Effector memory CD4-positive, alpha-beta T cell (primary cell): ENCODE results near the gene PKDCC.

Source experiments
- DNase-seq, 3 donors: peaks; one replicate each; pipeline ENCODE4 v3.0.0-alpha.2; 2020
- H3K27ac ChIP-seq: 2 replicates; pipeline ENCODE4 v1.7.0; 2013; ENCODE audit warnings: mild to moderate bottlenecking, low read length, moderate library complexity; ENCODE audit not compliant: insufficient read depth, poor library complexity, severe bottlenecking
- H3K27me3 ChIP-seq: replicated peaks from 2 replicates; pipeline ENCODE4 v1.7.0; 2013; ENCODE audit warnings: mild to moderate bottlenecking, low read length; ENCODE audit not compliant: insufficient read depth, control insufficient read depth, poor library complexity, severe bottlenecking
- H3K36me3 ChIP-seq: 2 replicates; pipeline ENCODE4 v1.7.0; 2013; ENCODE audit warnings: mild to moderate bottlenecking, low read length, moderate library complexity; ENCODE audit not compliant: control insufficient read depth, insufficient read depth
- H3K4me1 ChIP-seq: 2 replicates; pipeline ENCODE4 v1.7.0; 2013; ENCODE audit warnings: low read length, mild to moderate bottlenecking; ENCODE audit not compliant: control insufficient read depth, insufficient read depth, poor library complexity, severe bottlenecking
- H3K4me3 ChIP-seq: 2 replicates; pipeline ENCODE4 v1.7.0; 2013; ENCODE audit warnings: low read length, low read depth, mild to moderate bottlenecking; ENCODE audit not compliant: insufficient read depth, poor library complexity, severe bottlenecking
- H3K9me3 ChIP-seq: 2 replicates; pipeline ENCODE4 v1.7.0; 2013; ENCODE audit warnings: mild to moderate bottlenecking, low read length, moderate library complexity; ENCODE audit not compliant: control insufficient read depth

Gene PKDCC

DNA sequence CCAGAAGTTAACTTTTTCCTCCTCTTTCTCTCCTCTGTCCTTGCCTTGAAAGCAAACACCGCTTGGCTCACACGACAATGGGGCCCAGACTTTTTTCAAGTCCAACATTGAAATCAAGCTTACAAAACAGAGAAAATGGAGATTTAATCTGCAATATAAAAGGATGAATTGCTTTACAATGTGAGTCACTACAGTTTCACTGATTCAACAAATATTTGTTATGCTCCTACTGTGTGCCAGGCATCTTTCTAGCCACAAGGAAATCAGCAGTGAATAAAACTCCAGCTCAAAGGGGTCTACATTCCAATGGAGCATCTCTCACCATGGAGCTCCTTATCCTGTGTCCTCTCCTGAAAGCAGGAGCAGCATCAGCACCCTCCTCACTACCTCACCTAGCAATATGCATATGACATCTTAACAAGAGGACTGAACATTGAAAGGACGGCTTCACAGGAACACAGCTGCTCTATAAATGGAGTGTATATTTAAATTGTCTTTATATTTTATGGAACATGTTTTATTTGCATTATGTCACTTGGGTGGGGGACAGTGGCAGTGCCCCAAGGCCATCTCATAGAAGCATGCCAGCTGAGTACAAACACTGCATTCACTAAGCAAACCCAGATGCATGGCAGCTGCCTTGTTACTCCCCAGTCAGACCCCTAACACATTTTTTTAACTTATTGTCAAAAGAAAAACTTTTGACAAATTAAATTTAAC, 39.5 kb downstream of the PKDCC start:
- Histone ChIP-seq H3K36me3 (no peaks in the 10 kb centered on the region), H3K4me1 (no peaks in the 10 kb centered on the region), H3K4me3 (no peak overlapping the region), H3K27me3 (no peaks in the 10 kb centered on the region), H3K27ac (no peak overlapping the region), H3K9me3 (no peaks in the 10 kb centered on the region)
- DNase-seq, result no peak

DNA sequence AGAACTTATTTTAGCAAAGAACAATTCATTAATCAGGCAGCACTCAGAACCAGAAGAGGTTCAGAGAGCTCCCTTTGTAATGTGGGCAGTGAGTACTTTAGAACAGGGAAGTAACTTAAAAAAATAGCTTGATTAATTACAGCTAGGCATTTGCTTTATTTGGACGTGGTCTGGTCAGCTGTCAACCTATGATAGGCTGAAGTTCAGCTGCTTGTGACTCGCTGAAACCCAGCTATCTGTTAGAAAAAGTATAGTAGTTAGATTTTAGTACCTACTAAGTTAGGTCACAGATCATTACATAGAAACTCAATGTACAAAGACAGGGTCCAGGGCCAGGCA, 40.0 kb downstream of the PKDCC start:
- Histone ChIP-seq H3K36me3 (no peaks in the 10 kb centered on the region), H3K27me3 (no peaks in the 10 kb centered on the region), H3K9me3 (no peaks in the 10 kb centered on the region), H3K4me3 (no peak overlapping the region), H3K27ac (no peak overlapping the region), H3K4me1 (no peaks in the 10 kb centered on the region)
- DNase-seq, result no peak

GRCh38 chr2:42089340-42089925, 41.6 kb downstream of the PKDCC start:
- Histone ChIP-seq H3K4me1 (no peaks in the 10 kb centered on the region), H3K4me3 (no peak overlapping the region), H3K27ac (no peak overlapping the region), H3K36me3 (no peaks in the 10 kb centered on the region), H3K27me3 (no peaks in the 10 kb centered on the region), H3K9me3 (no peaks in the 10 kb centered on the region)
- DNase-seq, result peak in 2 of 3 donors; percentile 63 to 69

DNA sequence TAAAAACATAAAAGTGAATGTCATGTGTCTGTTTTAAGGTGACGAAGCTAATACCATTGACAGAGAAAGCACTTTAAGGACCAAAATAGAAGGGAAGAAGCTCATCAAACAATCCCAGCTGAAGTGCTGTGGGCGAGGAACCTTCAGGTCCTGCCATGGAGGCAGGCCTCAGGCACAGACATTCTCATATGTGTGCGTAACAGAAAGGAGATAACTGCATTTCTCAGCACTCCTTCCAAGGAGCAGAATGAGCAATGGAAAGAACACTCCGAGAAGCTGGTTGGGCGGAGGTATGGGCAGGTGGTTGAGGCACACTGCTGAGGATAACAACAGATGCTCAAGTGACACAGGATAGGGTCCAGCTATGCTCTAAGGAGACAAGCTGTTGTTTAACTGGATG, 42.4 kb downstream of the PKDCC start:
- H3K4me3 ChIP-seq, result no peak overlapping the region
- no peak overlapping the region for H3K27ac ChIP-seq
- H3K36me3 ChIP-seq, result no peaks in the 10 kb centered on the region
- no peaks in the 10 kb centered on the region for H3K27me3 ChIP-seq
- H3K4me1 ChIP-seq, result no peaks in the 10 kb centered on the region
- H3K9me3 ChIP-seq, result no peaks in the 10 kb centered on the region
- no peak for DNase-seq

DNA sequence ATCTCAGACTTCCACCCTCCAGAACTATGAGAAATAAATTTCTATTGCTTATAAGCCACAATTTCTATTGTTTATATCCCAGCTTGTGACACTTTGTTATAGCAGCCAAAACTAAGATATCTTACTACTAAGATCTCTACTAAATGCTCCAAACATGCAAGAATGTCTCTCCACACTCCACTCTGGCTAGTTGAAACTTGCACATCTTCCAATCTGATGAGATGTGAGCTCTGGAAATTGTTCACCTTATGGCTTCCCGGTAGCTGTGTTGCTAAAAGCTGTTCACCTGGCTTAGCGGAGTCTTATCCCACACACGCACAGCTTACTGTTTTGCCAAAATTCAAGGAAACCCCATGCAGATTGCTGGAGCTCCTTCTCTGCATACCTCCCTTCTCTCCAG, 43.9 kb downstream of the PKDCC start:
- Histone ChIP-seq H3K9me3 (no peaks in the 10 kb centered on the region), H3K27ac (no peak overlapping the region), H3K4me3 (no peak overlapping the region), H3K36me3 (no peaks in the 10 kb centered on the region), H3K27me3 (no peaks in the 10 kb centered on the region), H3K4me1 (peaks cover 5% of the 10 kb centered on the region)
- DNase-seq, result no peak

GRCh38 chr2:42092084-42092996, 44.5 kb downstream of the PKDCC start:
- Histone ChIP-seq H3K9me3 (no peaks in the 10 kb centered on the region), H3K4me3 (no peak overlapping the region), H3K36me3 (no peaks in the 10 kb centered on the region), H3K27ac (no peak overlapping the region), H3K27me3 (no peaks in the 10 kb centered on the region), H3K4me1 (peaks cover 5% of the 10 kb centered on the region)
- DNase-seq, result no peak

- no peak for DNase-seq
- Histone ChIP-seq H3K4me3 (no peak overlapping the region), H3K4me1 (peaks cover 11% of the 10 kb centered on the region), H3K27ac (no peak overlapping the region), H3K36me3 (no peaks in the 10 kb centered on the region), H3K9me3 (no peaks in the 10 kb centered on the region), H3K27me3 (no peaks in the 10 kb centered on the region)
These were observed 46.3 kb downstream of the PKDCC start for GRCh38 chr2:42094114-42094513.

- no peaks in the 10 kb centered on the region for H3K27me3 ChIP-seq
- no peaks in the 10 kb centered on the region for H3K9me3 ChIP-seq
- no peaks in the 10 kb centered on the region for H3K36me3 ChIP-seq
- H3K27ac ChIP-seq, result no peak overlapping the region
- peaks cover 28% of the 10 kb centered on the region for H3K4me1 ChIP-seq
- DNase-seq, result peak; percentile 44 to 69 (median 53)
- no peak overlapping the region for H3K4me3 ChIP-seq
These were observed 48.1 kb downstream of the PKDCC start for GRCh38 chr2:42095923-42096408.

DNA sequence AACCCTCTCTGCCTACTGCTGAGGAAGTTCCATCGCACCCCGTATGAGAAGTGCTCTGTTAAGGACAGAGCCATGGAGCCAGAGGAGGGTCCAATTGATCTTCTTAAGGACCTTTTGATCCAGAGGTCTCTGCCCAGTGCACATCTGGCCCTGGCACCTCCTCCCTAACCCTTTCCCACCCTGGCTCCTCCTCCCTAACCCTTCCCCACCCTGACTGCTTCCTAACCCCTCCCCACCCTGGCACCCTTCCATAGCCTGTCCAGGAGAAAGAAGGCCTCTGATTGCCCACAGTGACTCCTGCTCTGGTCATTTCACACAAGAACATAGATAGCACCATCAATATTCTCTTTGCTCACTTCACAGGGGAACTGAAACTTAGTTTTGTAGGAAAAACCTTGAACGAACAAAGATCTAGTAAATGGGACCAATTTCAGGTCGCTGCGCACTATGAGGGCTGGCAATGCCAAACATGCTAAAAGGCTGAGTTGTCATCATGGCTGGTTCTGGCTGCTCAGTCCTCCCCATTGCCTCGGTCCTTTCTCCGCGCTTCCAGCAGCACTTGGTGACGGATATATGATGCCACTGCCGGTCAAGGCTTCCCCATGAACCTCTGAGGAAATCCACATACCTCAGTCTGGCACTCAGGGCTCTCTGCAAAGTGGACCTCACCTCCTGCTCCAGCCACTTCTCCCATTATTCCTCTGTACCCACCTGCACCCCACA, 49.2 kb downstream of the PKDCC start:
- no peak for DNase-seq
- H3K4me1 ChIP-seq, result peaks cover 38% of the 10 kb centered on the region
- no peaks in the 10 kb centered on the region for H3K27me3 ChIP-seq
- H3K4me3 ChIP-seq, result no peak overlapping the region
- no peaks in the 10 kb centered on the region for H3K36me3 ChIP-seq
- no peaks in the 10 kb centered on the region for H3K9me3 ChIP-seq
- no peak overlapping the region for H3K27ac ChIP-seq
